NCI-H69 (cell line): ENCODE measurements around the gene SAA1.
"Not testable (repeated sequence)": the region's sequence is repeated elsewhere in the genome, so short reads cannot be mapped to it uniquely, and the experiment has no call there.

Source experiments
- DNase-seq: peaks from one replicate; lab custom pipeline; 2025; lab: John Stamatoyannopoulos, UW

SAA1 gene

DNA sequence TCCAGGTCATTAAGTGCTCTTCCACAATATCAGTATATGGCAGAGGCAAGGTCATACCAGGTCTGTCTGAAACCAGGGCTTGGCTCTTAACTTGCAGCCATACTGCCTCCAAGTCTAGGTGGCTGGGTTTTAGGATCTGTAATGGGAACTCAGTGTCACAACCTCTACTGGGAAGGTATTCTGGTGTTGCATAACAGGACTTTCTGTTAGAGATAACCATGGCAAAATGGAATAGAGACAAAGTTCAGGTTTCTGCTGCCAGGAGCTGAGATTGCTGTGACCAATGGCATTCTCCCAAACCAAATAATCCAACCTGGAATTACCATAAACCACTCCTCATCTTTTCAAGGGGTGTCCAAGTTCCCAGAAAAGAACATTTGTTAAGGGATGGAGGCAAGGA is 6.8 kb upstream of the SAA1 start:
- DNase-seq = no peak

- no peak for DNase-seq
Measured at GRCh38 chr11:18261721-18262120, 4.3 kb upstream of the SAA1 start.

DNA sequence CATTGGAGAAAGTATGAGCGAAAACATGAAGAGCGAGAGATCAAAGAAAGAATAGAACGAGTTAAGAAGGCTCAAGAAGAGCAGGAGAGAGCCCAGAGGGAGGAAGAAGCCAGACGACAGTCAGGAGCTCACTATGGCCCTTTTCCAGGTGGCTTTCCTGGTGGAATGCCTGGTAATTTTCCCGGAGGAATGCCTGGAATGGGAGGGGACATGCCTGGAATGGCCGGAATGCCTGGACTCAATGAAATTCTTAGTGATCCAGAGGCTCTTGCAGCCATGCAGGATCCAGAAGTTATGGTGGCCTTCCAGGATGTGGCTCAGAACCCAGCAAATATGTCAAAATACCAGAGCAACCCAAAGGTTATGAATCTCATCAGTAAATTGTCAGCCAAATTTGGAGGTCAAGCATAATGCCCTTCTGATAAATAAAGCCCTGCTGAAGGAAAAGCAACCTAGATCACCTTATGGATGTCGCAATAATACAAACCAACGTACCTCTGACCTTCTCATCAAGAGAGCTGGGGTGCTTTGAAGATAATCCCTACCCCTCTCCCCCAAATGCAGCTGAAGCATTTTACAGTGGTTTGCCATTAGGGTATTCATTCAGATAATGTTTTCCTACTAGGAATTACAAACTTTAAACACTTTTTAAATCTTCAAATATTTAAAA is 3.2 kb upstream of the SAA1 start:
- not testable (repeated sequence) for DNase-seq

- DNase-seq = no peak
Measured at GRCh38 chr11:18264035-18264434, 2.0 kb upstream of the SAA1 start.

- DNase-seq = no peak
Measured at GRCh38 chr11:18264677-18265555, 1.1 kb upstream of the SAA1 start.

DNA sequence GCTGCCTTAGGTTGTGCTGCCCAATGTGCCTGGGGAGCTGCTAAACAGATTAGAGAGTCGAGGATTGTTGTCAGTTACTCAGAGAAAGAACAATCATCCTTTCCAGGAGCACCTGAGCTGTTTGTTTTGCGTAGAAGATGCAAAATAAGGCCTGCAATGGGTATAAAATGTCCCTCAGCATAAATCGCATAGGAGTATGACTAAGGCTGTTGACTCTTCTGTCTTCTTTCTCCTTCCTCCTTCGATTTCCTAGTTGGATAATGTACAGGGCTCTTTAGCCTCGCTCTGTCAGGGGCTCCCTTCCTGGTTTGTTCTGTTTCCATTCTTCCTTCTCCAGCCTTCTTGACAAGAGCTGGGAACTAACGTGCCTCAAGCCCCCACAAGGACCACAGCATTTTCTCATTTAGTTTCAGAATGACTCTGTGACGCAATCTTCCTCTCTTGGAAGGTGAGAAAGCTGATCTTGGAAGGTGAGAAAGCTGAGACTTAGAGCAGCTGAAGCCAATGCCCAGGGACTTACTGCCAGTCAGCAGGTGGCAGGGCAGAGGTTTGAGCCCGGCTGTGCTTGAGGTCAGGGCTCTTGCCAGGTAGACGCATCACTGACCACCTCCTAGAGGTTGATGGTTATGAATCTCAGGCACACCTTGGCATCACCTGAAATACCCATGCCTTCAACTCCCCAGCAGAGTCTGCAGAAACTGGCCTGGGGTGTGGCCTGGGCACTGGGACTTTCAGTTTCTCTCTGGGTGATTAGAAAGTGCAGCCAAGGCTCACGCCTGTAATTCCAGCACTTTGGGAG is 1.5 kb downstream of the SAA1 start:
- not testable (repeated sequence) for DNase-seq

GRCh38 chr11:18269252-18269651 is 3.2 kb downstream of the SAA1 start:
- DNase-seq = not testable (repeated sequence)

GRCh38 chr11:18270102-18270501 is 4.0 kb downstream of the SAA1 start:
- peak; percentile 6 for DNase-seq

DNA sequence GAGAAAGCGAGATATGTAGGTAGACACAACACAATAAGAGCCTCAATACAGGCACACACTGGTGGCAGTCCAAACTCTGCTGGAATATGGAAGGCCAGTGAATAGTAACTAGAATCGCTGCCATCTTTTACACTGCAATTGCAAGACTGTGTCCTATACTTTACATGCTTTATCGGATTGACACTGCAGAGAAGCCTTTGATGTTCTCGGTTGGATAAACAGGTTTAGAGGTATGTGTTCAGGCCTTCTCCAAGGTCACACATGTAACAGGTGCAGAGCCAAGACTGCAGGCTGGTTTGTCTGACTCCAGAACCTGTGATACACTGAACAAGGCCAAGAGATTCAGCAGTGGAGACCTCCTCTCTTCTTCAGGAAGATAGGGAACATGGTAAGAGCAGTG is 5.1 kb downstream of the SAA1 start:
- no peak for DNase-seq

GRCh38 chr11:18277565-18278271 is 11.7 kb downstream of the SAA1 start:
- DNase-seq = no peak

GRCh38 chr11:18280438-18281045 is 14.5 kb downstream of the SAA1 start:
- DNase-seq = no peak

GRCh38 chr11:18282626-18283025 is 16.6 kb downstream of the SAA1 start:
- DNase-seq = no peak

DNA sequence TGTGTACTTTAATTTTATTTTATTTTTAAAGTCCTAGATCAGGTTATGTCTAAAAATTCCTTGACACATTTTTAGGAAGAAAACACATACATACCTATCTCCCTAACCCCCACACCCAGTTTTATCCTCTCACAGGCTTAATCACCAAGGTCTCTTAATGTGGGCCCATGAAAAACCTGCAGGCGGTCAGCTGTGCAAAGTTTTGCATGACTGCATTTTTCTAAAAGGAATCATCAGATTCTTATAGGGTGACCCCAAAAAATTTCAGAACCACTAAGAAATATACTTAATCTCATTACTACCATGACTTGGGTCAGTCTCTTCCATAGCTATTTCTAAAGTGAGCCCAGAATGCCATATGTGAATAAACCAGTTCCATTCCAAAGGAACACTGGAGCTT is 19.8 kb downstream of the SAA1 start:
- DNase-seq = no peak

GRCh38 chr11:18288911-18289310 is 22.8 kb downstream of the SAA1 start:
- DNase-seq = no peak

DNA sequence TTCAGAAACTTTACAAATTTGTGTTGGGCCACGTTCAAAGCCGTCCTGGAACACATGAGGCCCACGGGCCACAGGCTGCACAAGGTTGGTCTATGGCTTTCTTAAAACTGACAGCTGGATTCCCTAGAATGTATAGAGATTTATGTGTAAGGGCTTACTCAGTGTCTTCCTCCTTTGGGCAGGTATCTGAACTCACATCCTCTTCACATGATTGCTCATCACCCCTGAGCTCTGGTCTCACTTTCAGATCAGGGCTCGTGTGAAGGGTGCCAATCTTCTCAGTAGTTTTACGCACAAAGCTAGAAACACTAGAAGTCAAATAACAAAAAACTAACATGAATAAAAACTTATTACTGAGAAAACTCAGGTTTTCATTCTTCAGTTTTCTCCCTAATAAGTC is 28.8 kb downstream of the SAA1 start:
- DNase-seq = no peak

GRCh38 chr11:18295316-18295715 is 29.3 kb downstream of the SAA1 start:
- no peak for DNase-seq

DNA sequence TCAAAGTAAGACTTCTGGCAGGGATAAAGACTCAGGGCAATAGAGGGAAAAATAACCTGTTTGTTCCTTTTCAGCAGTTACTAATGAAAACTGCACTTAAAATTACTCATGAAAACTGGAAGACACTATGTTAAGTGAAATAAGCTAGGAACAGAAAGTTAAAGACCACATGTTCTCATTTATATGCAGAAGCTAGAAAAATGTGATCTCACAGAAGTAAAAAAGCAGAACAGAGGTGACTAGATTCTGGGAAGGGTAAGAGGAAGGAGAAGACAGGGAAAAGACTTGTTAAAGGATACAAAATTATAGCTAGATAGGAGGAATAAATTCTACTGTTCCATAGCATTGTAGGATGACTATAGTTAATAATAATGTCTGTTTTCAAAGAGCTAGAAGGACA is 33.7 kb downstream of the SAA1 start:
- DNase-seq = no peak

DNA sequence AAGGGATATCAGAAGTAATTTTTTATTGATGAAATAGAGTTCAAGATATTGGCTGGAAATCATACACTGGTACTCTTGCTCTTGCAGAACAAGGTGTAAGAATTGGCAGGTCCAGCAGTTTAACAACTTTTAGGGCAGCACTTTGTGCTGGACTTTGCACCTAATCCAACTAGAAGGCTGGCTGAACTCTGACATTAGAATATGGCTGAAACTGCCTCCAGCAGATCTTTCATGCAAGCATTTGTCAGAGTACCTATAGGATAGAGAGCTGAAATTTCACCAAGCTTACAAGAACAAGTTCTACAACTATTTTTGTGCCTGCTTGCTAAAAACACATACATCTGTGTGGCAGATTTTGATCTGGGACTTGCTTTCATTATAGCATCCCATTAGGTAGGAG is 38.7 kb downstream of the SAA1 start:
- no peak for DNase-seq

DNA sequence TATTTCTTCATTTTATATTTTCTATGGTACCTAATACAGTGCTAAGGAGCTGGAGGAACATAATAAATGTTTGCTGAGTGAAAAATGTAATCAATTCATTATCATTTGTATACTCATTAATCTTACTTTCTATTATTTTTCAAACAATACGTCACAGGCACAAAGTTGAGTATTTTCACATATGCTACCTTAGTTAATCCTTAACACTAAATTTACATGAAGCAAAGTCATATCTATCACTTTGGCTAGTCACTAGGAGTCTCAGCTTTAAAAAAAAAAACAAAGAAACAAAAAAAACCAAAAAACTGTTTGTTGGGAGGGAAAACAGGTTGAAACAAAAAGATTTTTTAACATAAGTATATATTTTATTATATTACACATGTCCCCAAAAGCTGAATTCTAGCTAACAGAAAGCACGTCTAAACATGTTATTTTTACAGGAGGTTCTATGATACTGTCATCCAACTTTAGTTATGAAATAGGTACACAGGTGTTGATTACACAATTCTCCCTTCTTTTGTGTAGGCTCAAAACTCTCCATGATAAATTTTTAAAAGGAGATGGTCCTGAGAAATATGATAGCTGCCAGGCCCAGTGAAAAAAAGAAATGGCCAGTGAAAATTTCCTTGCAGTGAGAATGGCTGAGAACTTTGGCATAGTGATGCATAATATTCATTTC is 41.5 kb downstream of the SAA1 start:
- no peak for DNase-seq

GRCh38 chr11:18308242-18308641 is 42.2 kb downstream of the SAA1 start:
- no peak for DNase-seq

GRCh38 chr11:18309691-18310090 is 43.6 kb downstream of the SAA1 start:
- no peak for DNase-seq
